HepG2 (cell line): Measurements from ENCODE around the gene STAT6. TPM values are rescaled to one million over a fixed set of nuclear protein-coding genes. Genes with fewer than 3 reads are reported as not detected.

Experiments used
- FOXA3 ChIP-seq: IDR thresholded peaks from 2 replicates; pipeline ENCODE4 v1.6.1; 2016; ENCODE audit warnings: missing genetic modification reagents, missing compliant biosample characterization
- HNF1A ChIP-seq, 2 experiments: sonication (generic) in 1 of 2; formaldehyde crosslinking in 1 of 2; IDR thresholded peaks; 2 replicates each; pipeline versions ENCODE4 v1.4.0 to v1.6.1; 2016 to 2020; ENCODE audit warnings: borderline replicate concordance in 1 of 2, low read depth in 1 of 2, mild to moderate bottlenecking in 1 of 2, missing genetic modification reagents in 1 of 2
- HOXA7 ChIP-seq: sonication (generic); formaldehyde crosslinking; IDR thresholded peaks from 2 replicates; pipeline ENCODE4 v1.8.1; 2022; ENCODE audit warnings: mild to moderate bottlenecking, missing genetic modification reagents, moderate library complexity
- KLF12 ChIP-seq: sonication (generic); formaldehyde crosslinking; IDR thresholded peaks from 2 replicates; pipeline ENCODE4 v1.4.0; 2020; ENCODE audit warnings: missing genetic modification reagents, borderline replicate concordance
- POLR2G ChIP-seq: fragments of 200-400 bp; formaldehyde crosslinking; IDR thresholded peaks from 2 replicates; pipeline ENCODE4 v1.6.1; 2018; ENCODE audit warnings: mild to moderate bottlenecking, low read depth, low read length, moderate library complexity
- RFX1 ChIP-seq: fragments of 450-650 bp; IDR thresholded peaks from 2 replicates; pipeline ENCODE4 v1.6.1; 2017
- SKI ChIP-seq: fragments of 450-650 bp; IDR thresholded peaks from one replicate; pipeline ENCODE4 v1.6.1; 2018; ENCODE audit warnings: mild to moderate bottlenecking; ENCODE audit not compliant: partially characterized antibody
- ZFP1 ChIP-seq: IDR thresholded peaks from 2 replicates; pipeline ENCODE4 v1.6.1; 2016
- ZFY ChIP-seq: sonication (generic); formaldehyde crosslinking; IDR thresholded peaks from 2 replicates; pipeline ENCODE4 v1.4.0; 2020; ENCODE audit warnings: missing genetic modification reagents
- ZNF503 ChIP-seq: sonication (generic); formaldehyde crosslinking; IDR thresholded peaks from 2 replicates; pipeline ENCODE4 v1.4.0; 2020; ENCODE audit warnings: missing genetic modification reagents
- ZNF543 ChIP-seq: sonication (generic); formaldehyde crosslinking; IDR thresholded peaks from 2 replicates; pipeline ENCODE4 v1.4.0; 2020; ENCODE audit warnings: mild to moderate bottlenecking, missing genetic modification reagents
- ZNF547 ChIP-seq: sonication (generic); formaldehyde crosslinking; IDR thresholded peaks from 2 replicates; pipeline ENCODE4 v1.5.1; 2020; ENCODE audit warnings: mild to moderate bottlenecking, missing genetic modification reagents
- ZNF580 ChIP-seq: IDR thresholded peaks from 2 replicates; pipeline ENCODE4 v1.6.1; 2016; ENCODE audit warnings: low read depth, borderline replicate concordance
- ZNF709 ChIP-seq: sonication (generic); formaldehyde crosslinking; IDR thresholded peaks from 2 replicates; pipeline ENCODE4 v1.5.0; 2020; ENCODE audit warnings: mild to moderate bottlenecking, missing genetic modification reagents
- ZZZ3 ChIP-seq: sonication (generic); formaldehyde crosslinking; IDR thresholded peaks from 2 replicates; pipeline ENCODE4 v1.4.0; 2020; ENCODE audit warnings: missing genetic modification reagents, mild to moderate bottlenecking, borderline replicate concordance
- polyA plus RNA-seq, 8 experiments: library from polyadenylated mRNA; depleted of rRNA in 3 of 8; stranded (reverse) in 7 of 8; unstranded in 1 of 8; fragments of >200 nt; fragmentation: Illumina TruSeq in 4 of 8; extraction: Trizol in 4 of 8; gene quantifications; 2 replicates each; pipeline versions ENCODE4 v1.2.1 to v1.2.3, GENCODE V29; 2011 to 2016; ENCODE audit warnings: low read depth in 4 of 8, missing spikeins in 1 of 8, mixed read lengths in 1 of 8; ENCODE audit not compliant: insufficient read depth in 1 of 8
- total RNA-seq, 5 experiments: library from RNA; depleted of rRNA; stranded (reverse); fragments of >200 nt; fragmentation: Illumina TruSeq; extraction: Trizol; gene quantifications; 2 replicates each; pipeline ENCODE4 v1.2.3, GENCODE V29; 2016; ENCODE audit warnings: low read depth in 1 of 5
- TF ChIP-seq, protein P1 (sequence below): sonication (generic); formaldehyde crosslinking; IDR thresholded peaks from 2 replicates; pipeline ENCODE4 v1.4.0; 2020; ENCODE audit warnings: missing genetic modification reagents, borderline replicate concordance
- TF ChIP-seq, protein P2 (sequence below): sonication (generic); formaldehyde crosslinking; IDR thresholded peaks from 2 replicates; pipeline ENCODE4 v1.4.0; 2020; ENCODE audit warnings: missing genetic modification reagents

STAT6 gene
- total and polyA plus RNA-seq, 2 of the 13 experiments (the other 11 are each of a cell fraction or from before 2014, with no cell fraction given) = 28.0 to 62.2 TPM

DNA sequence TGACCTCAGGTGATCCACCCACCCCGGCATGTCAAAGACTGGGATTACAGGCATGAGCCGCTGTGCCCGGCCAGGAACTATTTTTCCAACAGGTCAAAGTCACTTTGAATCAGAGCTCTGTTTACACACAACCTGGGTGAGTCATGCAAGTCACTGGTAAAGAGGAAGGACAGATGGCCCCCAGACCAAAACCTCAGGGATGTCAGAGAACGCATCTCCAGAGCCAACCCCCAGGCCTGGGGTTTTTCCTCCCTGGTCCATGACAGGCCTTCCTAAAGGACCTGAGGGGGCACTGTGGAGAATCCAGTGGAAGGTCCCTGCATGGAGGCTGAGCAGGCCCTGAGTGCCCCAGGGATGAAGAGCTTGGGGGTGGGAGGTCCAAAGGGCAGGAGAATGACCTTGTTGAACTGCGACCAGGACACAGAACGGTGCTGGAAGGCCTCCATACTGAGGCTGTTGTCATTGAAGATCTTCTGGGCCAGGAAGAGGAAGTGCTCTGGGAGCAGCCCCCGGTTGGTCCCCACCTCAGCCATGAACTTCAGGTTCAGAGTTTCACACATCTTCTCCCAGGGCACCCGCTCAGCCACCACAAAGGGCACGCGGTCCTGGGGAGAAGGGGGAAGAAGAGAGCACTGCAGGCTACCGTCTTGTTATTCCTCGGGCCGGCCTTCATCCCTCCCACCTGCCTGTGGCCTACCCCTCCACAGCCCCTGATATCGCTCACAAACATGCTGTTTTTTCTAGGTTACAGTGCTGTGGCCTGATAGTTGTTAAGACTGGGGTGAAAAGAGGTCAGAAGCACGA is 9.1 kb downstream of the STAT6 start (continued):
- TF ChIP-seq, protein P1, sequence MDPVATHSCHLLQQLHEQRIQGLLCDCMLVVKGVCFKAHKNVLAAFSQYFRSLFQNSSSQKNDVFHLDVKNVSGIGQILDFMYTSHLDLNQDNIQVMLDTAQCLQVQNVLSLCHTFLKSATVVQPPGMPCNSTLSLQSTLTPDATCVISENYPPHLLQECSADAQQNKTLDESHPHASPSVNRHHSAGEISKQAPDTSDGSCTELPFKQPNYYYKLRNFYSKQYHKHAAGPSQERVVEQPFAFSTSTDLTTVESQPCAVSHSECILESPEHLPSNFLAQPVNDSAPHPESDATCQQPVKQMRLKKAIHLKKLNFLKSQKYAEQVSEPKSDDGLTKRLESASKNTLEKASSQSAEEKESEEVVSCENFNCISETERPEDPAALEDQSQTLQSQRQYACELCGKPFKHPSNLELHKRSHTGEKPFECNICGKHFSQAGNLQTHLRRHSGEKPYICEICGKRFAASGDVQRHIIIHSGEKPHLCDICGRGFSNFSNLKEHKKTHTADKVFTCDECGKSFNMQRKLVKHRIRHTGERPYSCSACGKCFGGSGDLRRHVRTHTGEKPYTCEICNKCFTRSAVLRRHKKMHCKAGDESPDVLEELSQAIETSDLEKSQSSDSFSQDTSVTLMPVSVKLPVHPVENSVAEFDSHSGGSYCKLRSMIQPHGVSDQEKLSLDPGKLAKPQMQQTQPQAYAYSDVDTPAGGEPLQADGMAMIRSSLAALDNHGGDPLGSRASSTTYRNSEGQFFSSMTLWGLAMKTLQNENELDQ (CRISPR knock-in tag) = no peak
- TF ChIP-seq HNF1A (IDR thresholded peaks at IDR 0.05; ENCODE audit: low read depth) = no peak
- peak; percentile 48; the same call in 1 of the 2 replicates for TF ChIP-seq HNF1A (CRISPR knock-in tag; IDR thresholded peaks at IDR 0.05; ENCODE audit: borderline replicate concordance)
- peak; percentile 72; the same call in 1 of the 2 replicates for TF ChIP-seq ZNF547
- TF ChIP-seq ZNF580 (CRISPR knock-in tag) = peak; percentile 54; the same call in 1 of the 2 replicates
- peak; percentile 24; the same call in 1 of the 2 replicates for TF ChIP-seq ZNF543 (CRISPR knock-in tag)
- no peak for TF ChIP-seq ZNF709 (CRISPR knock-in tag)
- no peak for TF ChIP-seq RFX1
- peak; percentile 52 for TF ChIP-seq SKI
- peak; percentile 32; the same call in 1 of the 2 replicates for TF ChIP-seq ZFP1 (CRISPR knock-in tag)
- TF ChIP-seq ZNF503 (CRISPR knock-in tag) = 0 out of 2 replicates have a peak, but pooled peaks have one; percentile 38
- no peak for TF ChIP-seq ZZZ3
- peak; percentile 92 for TF ChIP-seq FOXA3
- peak; percentile 83; the same call in 1 of the 2 replicates for TF ChIP-seq KLF12
- no peak for TF ChIP-seq HOXA7
- peak; percentile 57 for TF ChIP-seq POLR2G
- TF ChIP-seq, protein P2, sequence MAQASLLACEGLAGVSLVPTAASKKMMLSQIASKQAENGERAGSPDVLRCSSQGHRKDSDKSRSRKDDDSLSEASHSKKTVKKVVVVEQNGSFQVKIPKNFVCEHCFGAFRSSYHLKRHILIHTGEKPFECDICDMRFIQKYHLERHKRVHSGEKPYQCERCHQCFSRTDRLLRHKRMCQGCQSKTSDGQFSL (CRISPR knock-in tag) = peak; percentile 55
- TF ChIP-seq ZFY (CRISPR knock-in tag) = peak; percentile 81
